Activated effector memory CD4-positive, alpha-beta T cell treated with anti-CD3 and anti-CD28 coated beads, Interleukin-2, amount 50 U/mL, for 16 hours (primary cell): ENCODE data around the gene CRY1.
"Not testable (repeated sequence)": the region's sequence is repeated elsewhere in the genome, so short reads cannot be mapped to it uniquely, and the experiment has no call there.

Experiments
- DNase-seq: peaks from one replicate; pipeline ENCODE4 v3.0.0-alpha.2; 2020

CRY1 gene

DNA sequence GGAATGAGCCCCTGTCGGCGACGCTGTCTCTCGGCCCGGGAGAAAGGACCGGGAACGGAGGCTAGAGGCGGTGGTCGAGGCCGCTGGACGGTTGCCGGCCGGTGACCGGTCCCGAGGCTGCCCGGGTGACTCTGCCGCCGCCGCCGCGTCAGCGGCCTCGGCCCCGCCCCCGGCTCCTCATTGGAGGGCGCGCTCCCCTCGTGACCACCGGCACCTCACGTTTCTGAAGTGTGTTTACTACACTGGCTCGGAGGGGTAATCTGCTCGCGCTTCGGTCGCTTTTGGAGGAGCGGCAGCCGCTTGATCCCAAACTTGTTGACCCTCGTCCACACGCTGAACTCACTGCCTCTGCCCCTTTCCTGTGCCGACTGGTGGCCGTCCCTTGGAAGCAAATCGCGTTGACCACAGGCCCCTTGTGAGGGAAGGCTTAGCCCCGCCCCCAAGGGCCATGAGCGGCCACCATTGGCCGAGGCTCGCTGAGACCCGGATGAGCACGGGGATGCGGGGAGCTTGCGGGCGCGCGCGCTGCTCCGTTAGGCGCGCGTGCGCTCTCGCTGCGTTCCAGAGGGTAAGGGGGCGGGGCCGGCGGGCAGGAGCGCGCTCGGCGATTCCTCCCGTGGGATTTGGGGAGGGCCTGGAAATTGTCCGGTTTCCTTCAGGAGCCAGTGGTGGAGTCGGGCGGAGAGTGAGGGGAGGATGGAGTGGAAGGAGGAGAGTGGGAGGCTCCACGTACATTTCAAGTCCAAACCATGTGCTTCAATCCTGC, at the start of gene CRY1:
TSS of gene CRY1 (minus strand) at position 133 of the 766 bp plus-strand sequence. CDS start 588 bp downstream, outside the sequence.
- peak; percentile 97 for DNase-seq

DNA sequence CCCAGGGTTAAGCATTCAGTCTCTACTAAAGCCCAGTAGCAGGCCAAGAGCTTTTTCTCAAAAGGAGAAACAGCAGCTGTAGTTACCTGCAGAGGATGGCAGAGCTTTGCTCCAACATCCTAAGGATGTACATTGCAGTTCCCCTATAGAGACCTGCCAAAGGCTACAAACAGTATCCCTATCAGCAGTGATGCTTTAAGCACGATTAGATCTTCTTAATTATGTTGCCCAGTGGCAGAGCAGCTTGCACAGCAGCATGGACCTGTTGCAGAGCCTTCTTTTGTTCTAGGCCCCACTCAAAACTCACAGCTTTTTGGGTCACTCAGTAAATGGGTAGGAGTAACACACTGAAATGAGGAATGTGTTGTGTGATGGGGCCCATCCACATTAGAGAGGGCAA, 46.4 kb upstream of the CRY1 start:
- no peak for DNase-seq

DNA sequence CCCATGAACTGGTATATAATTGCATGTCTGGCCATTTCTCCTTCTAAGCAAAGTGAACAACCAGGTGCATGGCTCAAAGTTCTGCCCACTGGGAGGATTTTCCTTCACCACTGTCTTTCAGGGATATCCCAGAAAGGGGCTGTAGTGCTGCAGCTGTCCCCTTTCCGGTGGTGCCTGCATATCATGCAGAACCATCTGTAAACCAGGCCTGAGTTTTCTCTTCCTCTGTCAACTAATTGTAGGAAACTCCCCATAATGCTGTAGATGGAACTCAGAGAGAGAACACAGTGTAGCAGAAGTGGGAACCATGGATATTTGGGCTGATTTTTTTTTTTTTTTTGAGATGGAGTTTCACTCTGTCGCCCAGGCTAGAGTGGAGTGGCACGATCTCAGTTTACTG, 45.6 kb upstream of the CRY1 start:
- DNase-seq: no peak

DNA sequence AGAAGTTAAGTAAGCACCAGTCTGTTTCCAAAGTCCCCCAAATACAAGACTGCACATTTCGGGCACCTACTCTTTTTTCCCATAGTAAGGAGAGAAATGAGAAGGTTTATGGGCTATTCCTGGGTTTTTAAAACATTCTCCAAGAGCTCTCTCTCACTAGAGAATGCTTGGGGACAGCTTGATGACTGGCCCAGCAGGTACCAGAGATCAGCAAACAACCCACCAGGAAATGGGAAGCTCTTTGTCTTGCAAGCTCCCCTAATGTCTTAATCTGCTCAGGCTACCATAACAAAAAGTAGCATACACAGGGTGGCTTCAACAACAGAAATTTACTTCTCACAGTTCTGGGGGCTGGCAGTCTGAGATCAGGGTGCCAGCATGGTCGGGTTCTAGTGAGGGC, 41.8 kb upstream of the CRY1 start:
- DNase-seq: no peak

DNA sequence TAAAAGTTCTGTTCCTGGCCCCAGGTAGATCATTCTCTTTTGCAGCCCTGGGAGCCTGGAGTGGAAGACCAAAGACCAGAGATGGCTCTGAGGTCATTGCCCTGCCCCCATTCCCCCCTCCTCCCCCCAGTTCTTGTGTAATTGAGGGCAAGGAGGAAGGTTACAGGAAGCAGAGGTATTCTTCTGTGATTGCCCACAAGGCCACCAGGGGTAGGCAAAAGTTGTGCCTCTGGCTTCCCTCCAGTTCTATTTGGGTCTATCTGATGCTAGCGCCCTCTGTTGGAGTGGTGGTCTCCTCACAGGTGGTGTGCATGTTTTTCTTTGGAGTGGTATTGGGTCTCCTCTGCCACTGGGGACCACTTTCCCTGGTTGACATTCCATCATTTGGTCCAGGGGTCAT, 41.2 kb upstream of the CRY1 start:
- DNase-seq: peak; percentile 65

- DNase-seq: no peak
Observed at GRCh38 chr12:107133462-107133861, 40.1 kb upstream of the CRY1 start.

DNA sequence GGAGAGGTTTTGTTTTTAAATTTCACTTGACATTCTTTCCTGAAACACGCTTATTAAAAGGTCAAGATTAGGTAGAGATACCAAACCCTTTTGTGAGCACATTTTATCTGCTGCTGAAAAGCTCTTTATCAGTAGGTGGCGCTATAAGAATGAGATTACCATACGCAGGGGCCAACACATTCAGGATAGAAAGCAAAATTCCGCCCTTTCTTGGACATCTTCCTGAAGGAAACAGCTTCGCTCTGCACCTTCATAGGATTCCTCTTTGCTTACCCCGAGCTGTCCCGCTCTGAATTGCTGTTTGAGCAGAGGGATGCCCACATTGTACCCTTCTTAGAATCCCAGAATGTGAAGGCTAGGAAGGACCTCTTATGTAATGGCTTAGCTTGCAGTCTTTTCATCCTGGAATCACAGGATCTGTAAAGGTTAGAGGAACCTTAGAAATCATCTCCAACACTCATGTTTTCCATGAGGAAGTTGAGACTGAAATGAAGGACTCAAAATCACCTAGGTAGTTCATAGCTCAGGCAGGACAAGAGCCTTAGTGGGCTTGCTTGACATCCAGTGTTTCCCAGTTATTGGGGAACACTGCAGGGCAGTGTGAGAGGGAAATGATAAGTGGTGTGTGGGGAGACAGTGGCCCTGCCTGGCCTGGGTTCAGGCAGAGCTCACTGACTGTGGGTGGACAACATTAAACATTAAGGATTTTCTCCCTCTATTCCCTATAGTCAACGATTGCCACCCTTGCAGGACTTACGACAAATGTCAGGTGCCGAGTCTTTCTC, 38.7 kb upstream of the CRY1 start:
- DNase-seq: no peak

DNA sequence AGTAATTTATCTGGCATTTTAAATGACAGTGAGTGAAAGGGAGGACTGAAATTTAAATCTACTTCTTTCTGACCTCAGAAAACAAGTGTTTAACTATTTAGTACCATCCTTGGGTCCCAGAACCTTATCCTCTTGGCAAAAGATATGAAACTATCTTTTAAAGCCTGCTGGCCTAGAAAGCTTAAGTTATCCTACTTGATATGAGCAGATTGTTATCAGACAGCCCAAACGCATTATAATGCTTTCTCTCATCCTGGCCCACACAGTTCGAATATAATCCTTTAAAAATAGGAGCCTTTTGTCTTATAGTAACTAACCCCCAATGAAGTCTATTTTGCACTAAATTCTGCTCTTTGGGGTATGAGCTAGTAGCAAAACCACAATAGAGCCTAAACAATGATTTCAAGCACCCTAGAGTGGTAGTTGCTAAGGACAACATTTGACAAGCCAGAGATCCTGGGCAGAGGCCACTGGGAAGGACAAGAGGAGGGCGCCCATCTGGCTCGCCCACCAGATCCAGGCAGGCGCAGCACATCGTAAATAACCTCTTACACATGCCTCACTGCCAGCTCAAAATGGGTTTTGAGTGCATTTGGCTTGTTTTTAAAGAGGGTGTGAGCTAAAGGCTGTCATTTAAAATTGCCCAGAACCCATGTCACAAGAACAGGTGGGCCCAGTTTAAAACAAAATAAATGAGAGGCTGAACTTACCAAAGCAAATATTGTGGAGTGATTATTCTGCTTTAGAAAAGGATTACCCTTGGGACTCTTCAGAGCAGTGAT, 37.7 kb upstream of the CRY1 start:
- DNase-seq: no peak

- DNase-seq: no peak
Observed at GRCh38 chr12:107129315-107129930, 36.1 kb upstream of the CRY1 start.

DNA sequence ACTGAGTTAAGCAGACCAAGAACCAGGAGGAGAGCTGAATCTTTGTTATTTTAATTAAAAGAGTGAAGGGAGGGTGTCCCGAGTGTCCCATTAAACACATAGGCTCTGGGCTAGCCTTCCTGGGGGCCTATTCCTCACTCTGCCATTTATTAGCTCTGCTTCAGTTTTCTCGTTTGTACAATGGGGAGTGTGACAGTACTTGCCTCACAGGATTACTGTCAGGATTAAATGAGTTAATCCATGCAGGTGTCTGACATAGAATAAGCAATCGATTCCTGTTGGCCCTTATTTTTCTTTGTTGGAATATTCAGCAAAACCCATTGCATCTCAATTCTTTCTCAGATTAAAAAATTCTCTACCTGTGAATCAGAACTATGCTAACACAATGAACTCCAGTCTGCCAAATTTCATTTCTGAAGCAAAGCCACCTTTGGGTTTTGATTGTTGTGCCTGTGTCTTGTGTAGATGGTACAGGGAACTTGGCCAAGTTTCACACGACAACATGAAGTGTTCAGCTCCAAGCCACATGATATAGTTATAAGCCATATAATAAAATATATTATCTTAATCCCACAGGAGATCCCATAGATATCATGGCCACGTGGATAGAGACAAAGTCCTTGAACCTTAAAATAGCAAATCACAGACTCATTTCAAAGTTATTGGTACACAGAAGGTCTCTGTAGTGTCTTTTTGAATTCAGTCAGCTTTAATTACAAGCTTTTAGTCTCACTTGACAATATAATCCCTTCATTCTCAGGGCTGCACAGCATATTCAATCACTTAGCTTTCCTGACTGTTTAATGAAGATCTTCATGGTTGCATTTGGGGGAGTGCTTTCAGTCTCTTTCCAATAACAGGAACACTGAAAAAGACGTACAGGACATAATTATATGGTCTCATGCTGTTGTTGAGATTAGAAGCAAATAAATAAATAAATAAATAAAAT, 34.4 kb upstream of the CRY1 start:
- DNase-seq: no peak

- no peak for DNase-seq
Observed at GRCh38 chr12:107126796-107127481, 33.6 kb upstream of the CRY1 start.

DNA sequence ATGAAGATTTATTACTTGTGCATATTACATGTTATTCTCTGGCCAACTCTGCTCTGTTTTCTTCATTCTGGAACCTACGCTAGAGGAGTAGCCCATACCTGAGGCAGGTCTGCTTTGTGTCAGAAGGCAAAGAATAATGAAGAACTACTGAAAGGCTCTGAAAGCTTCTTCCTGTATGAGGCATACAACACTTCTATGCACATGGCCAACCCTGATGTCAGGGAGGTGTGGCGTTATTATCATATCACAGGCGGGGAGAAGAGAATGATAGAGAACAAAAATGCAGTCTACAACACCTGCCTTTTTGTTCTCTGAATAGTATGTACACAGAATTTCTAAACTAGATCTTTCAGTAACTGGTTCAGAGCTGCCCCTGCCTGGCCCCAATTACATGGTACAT, 32.5 kb upstream of the CRY1 start:
- DNase-seq: no peak

- no peak for DNase-seq
Observed at GRCh38 chr12:107122452-107122958, 29.2 kb upstream of the CRY1 start.

GRCh38 chr12:107119091-107119490, 25.7 kb upstream of the CRY1 start:
- no peak for DNase-seq

DNA sequence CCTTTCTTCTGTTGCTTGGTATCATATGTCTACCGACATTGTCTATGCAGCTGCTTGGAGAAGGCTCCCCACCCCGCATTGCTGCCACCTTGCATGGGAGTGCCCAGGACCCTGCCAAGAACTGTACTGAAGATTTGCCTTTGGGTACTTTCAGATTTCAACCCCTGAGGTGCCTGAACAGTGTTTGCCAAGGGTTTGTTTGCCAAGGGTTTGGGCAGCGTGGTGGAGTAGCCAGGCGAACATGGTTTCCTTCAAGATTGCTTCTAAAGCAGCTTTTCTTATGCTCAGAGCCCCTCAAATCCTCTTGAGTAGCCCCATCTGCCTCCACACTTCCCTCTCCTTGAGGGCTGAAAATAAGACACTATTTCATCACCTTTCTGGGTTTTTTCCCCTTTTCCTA, 25.3 kb upstream of the CRY1 start:
- DNase-seq: no peak

GRCh38 chr12:107115119-107115518, 21.8 kb upstream of the CRY1 start:
- no peak for DNase-seq

DNA sequence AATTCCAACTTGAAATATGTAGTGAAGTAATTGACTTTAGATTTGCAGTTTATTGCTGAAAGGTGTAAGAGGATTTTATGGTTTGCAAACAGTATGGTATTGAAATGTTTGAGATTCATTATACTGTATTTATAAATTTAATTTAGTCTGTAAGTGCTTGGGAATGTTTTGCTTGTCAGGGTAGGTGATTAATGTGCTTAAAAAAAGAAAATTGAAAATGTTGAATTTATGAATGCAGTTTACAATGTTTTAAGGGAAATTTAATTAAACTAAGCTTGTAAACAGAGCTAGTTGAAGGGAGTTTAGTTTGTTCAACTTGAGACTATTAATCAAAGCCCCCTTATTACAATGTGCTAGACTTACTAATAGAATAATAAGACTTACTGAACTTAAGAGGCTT, 18.0 kb upstream of the CRY1 start:
- DNase-seq: no peak

DNA sequence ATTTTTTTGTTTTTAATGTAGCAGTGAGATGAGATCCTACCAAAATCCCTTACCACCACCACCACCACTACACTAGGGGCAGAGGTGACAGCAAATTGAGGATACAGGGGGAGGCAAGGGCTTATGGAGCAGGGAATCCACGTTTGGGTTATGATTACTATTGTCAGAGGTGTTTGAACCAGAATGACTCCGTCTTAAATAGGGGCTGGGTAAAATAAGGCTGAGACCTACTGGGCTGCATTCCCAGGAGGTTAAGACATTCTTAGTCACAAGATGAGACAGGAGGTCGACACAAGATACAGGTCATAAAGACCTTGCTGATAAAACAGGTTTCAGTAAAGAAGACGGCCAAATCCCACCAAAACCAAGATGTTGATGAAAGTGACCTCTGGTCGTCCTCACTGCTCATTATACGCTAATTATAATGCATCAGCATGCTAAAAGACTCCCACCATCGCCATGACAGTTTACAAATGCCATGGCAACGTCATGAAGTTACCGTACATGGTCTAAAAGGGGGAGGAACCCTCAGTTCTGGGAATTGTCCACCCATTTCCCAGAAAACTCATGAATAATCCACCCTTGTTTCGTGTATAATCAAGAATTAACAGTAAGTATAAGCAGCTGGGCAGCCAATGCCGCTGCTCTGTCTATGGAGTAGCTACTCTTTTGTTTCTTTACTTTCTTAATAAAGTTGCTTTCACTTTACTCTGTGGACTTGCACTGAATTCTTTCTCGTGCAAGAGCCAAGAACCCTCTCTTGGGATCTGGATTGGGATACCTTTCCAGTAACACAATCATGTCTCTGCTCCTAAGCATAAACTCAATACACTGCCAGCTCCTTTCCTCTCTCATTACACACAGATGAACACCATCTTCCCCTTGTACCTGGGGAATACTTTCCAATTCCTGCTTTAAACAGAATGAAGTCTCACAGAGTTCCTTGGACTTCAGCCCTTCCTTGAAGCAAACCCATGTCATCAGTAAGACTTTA, 16.7 kb upstream of the CRY1 start:
- DNase-seq: no peak

DNA sequence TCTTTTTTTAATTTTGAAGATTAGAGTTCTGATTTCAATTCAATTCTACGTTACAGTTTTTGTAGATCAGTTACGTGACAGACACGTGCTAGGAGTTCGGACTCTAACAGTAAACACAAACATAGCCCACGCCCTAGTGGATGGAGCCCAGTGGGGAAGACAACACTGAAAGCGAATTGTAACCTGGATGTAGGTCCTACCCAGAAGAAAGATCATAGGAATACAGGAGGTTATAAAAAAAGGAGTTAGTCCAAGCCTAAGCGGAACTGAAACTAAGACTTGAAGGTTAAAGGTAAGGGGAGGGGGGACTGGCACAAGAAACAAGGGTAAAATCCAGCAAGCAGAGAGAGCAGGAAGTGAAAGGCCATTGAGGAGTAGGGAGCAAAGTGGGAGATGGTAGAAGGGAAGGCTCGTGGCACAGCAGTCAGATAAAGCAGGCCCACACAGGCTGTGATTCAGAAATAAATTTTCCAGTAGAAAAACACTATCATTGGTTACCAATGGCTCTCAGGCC, 15.7 kb upstream of the CRY1 start:
- no peak for DNase-seq

GRCh38 chr12:107108366-107108765, 15.0 kb upstream of the CRY1 start:
- not testable (repeated sequence) for DNase-seq
